Left ventricle myocardium inferior (tissue), 1 donor: Measurements from ENCODE around the gene CHRNE. TPM values are rescaled to one million over a fixed set of nuclear protein-coding genes. Genes with fewer than 3 reads are reported as not detected.

Source experiments
- DNase-seq: peaks from one replicate; pipeline ENCODE4 v3.0.0-alpha.2; 2020
- H3K27ac ChIP-seq: fragments of 200-600 bp; replicated peaks from 2 replicates; pipeline ENCODE4 v1.8.0; 2021
- H3K27me3 ChIP-seq: fragments of 200-600 bp; 2 replicates; pipeline ENCODE4 v1.8.0; 2021; ENCODE audit warnings: low read depth
- H3K36me3 ChIP-seq: fragments of 200-600 bp; 2 replicates; pipeline ENCODE4 v1.8.0; 2021
- H3K4me1 ChIP-seq: fragments of 200-600 bp; 2 replicates; pipeline ENCODE4 v1.8.0; 2021
- H3K4me3 ChIP-seq: fragments of 200-600 bp; 2 replicates; pipeline ENCODE4 v1.8.0; 2021; ENCODE audit warnings: mild to moderate bottlenecking, moderate library complexity
- H3K9me3 ChIP-seq: fragments of 200-600 bp; replicated peaks from 2 replicates; pipeline ENCODE4 v1.8.0; 2021
- CTCF ChIP-seq: fragments of 200-600 bp; IDR thresholded peaks from 2 replicates; pipeline ENCODE4 v1.8.0; 2021; ENCODE audit warnings: antibody characterized with exemption, mild to moderate bottlenecking, borderline replicate concordance
- intact Hi-C: fragments of 100-400 bp; cut with micrococcal nuclease; formaldehyde crosslinking; loops from one replicate; pipeline ENCODE4 v1.11.0; 2022
- total RNA-seq: library from RNA; stranded (reverse); fragmentation: NEBNext Ultra II Directional; extraction: Animal tissue kit (Norgen Biotek cat#: 25700); gene quantifications from one replicate; pipeline ENCODE4 v1.2.1, GENCODE V29; 2021
- donor health status: DM: no; HTN: yes; CAD: no; lungs with severe emphysema.

Gene CHRNE
- total RNA-seq, 1 donor from 2014 or later: 1.5 TPM

GRCh38 chr17:4938069-4938491 lies 35.2 kb upstream of the CHRNE start:
- TF ChIP-seq CTCF: no peak
- H3K27me3 ChIP-seq: no peaks in the 10 kb centered on the region
- H3K4me1 ChIP-seq: peaks cover 62% of the 10 kb centered on the region
- peaks cover 44% of the 10 kb centered on the region for H3K36me3 ChIP-seq
- H3K4me3 ChIP-seq: peak overlapping the region; percentile 84
- H3K9me3 ChIP-seq: no peaks in the 10 kb centered on the region
- H3K27ac ChIP-seq: peak overlapping the region; percentile 96
- DNase-seq: no peak
- intact Hi-C loops: no loop called here

- no peak overlapping the region for H3K4me3 ChIP-seq
- no peaks in the 10 kb centered on the region for H3K27me3 ChIP-seq
- no peaks in the 10 kb centered on the region for H3K9me3 ChIP-seq
- no peak overlapping the region for H3K27ac ChIP-seq
- TF ChIP-seq CTCF: no peak
- H3K4me1 ChIP-seq: peaks cover 57% of the 10 kb centered on the region
- peaks cover 39% of the 10 kb centered on the region for H3K36me3 ChIP-seq
- intact Hi-C loops: no loop called here
- no peak for DNase-seq
Observed at GRCh38 chr17:4937553-4937952, 34.7 kb upstream of the CHRNE start.

- Histone ChIP-seq H3K4me1 (peaks cover 48% of the 10 kb centered on the region), H3K27me3 (no peaks in the 10 kb centered on the region), H3K36me3 (peaks cover 30% of the 10 kb centered on the region), H3K9me3 (no peaks in the 10 kb centered on the region), H3K4me3 (no peak overlapping the region), H3K27ac (no peak overlapping the region)
- DNase-seq: no peak
- no peak for TF ChIP-seq CTCF
- intact Hi-C loops: no loop called here
Observed at GRCh38 chr17:4936436-4936835, 33.5 kb upstream of the CHRNE start.

- Histone ChIP-seq H3K9me3 (no peaks in the 10 kb centered on the region), H3K27me3 (no peaks in the 10 kb centered on the region), H3K4me1 (peaks cover 40% of the 10 kb centered on the region), H3K36me3 (peaks cover 30% of the 10 kb centered on the region), H3K4me3 (no peak overlapping the region), H3K27ac (no peak overlapping the region)
- TF ChIP-seq CTCF: no peak
- intact Hi-C loops: no loop called here
- no peak for DNase-seq
Observed at GRCh38 chr17:4935650-4936049, 32.8 kb upstream of the CHRNE start.

GRCh38 chr17:4934173-4934979 lies 31.5 kb upstream of the CHRNE start:
- Histone ChIP-seq H3K4me3 (no peak overlapping the region), H3K27ac (peak overlapping the region; percentile 51), H3K27me3 (no peaks in the 10 kb centered on the region), H3K4me1 (peaks cover 31% of the 10 kb centered on the region), H3K9me3 (no peaks in the 10 kb centered on the region), H3K36me3 (peaks cover 30% of the 10 kb centered on the region)
- no peak for TF ChIP-seq CTCF
- no peak for DNase-seq
- intact Hi-C loops: no loop called here
